GM18870 (cell line): ENCODE data around the gene SRRT.
"Not testable (repeated sequence)": the region's sequence is repeated elsewhere in the genome, so short reads cannot be mapped to it uniquely, and the experiment has no call there.

Source experiments
- ATAC-seq: cut with Tn5 transposase; IDR thresholded peaks from one replicate; pipeline ENCODE4 v1.9.1; 2021; ENCODE audit warnings: moderate library complexity; ENCODE audit not compliant: unreplicated experiment

SRRT gene

GRCh38 chr7:100893318-100893895 is 18.5 kb downstream of the SRRT start:
- no peak for ATAC-seq

- ATAC-seq, result no peak
Observed at GRCh38 chr7:100893910-100894721, 19.2 kb downstream of the SRRT start.

GRCh38 chr7:100894860-100895700 is 20.2 kb downstream of the SRRT start:
- ATAC-seq, result no peak

- no peak for ATAC-seq
Observed at GRCh38 chr7:100895701-100895955, 20.7 kb downstream of the SRRT start, which contains the start of gene ACHE. ACHE (minus strand) TSS chr7:100895888; CDS start chr7:100894232, 1,656 bp downstream.

- ATAC-seq, result no peak
Observed at GRCh38 chr7:100895956-100896731, 21.2 kb downstream of the SRRT start.

GRCh38 chr7:100896732-100897608 is 22.1 kb downstream of the SRRT start:
- no peak for ATAC-seq

GRCh38 chr7:100897772-100898454 is 23.0 kb downstream of the SRRT start:
- ATAC-seq, result no peak

GRCh38 chr7:100899432-100899831 is 24.5 kb downstream of the SRRT start:
- ATAC-seq, result no peak

- ATAC-seq, result no peak
Observed at GRCh38 chr7:100900978-100901377, 26.1 kb downstream of the SRRT start.

- ATAC-seq, result no peak
Observed at GRCh38 chr7:100901921-100902332, 27.0 kb downstream of the SRRT start.

- no peak for ATAC-seq
Observed at GRCh38 chr7:100902638-100903037, 27.7 kb downstream of the SRRT start.

GRCh38 chr7:100908512-100908911 is 33.6 kb downstream of the SRRT start:
- ATAC-seq, result no peak

GRCh38 chr7:100910443-100910842 is 35.5 kb downstream of the SRRT start:
- ATAC-seq, result not testable (repeated sequence)

- ATAC-seq, result no peak
Observed at GRCh38 chr7:100911484-100911883, 36.6 kb downstream of the SRRT start.

- no peak for ATAC-seq
Observed at GRCh38 chr7:100914208-100914878, 39.4 kb downstream of the SRRT start.

GRCh38 chr7:100914879-100915447 is 40.1 kb downstream of the SRRT start:
- no peak for ATAC-seq

- not testable (repeated sequence) for ATAC-seq
Observed at GRCh38 chr7:100919335-100919734, 44.4 kb downstream of the SRRT start.

GRCh38 chr7:100919779-100920437 is 45.0 kb downstream of the SRRT start:
- ATAC-seq, result not testable (repeated sequence)
